Suprapubic skin (tissue), 4 donors: ENCODE data around the gene CPA5. TPM values are rescaled to one million over a fixed set of nuclear protein-coding genes. Genes with fewer than 3 reads are reported as not detected.

Experiments used
- DNase-seq, 2 donors: peaks; one replicate each; pipeline ENCODE4 v3.0.0-alpha.2; 2019; ENCODE audit warnings: low spot score in 2 of 2
- H3K27ac ChIP-seq: fragments of 200-600 bp; sonication (generic); one replicate; pipeline ENCODE4 v1.5.1; 2019
- H3K27me3 ChIP-seq: fragments of 200-600 bp; sonication (generic); one replicate; pipeline ENCODE4 v1.5.1; 2019
- H3K36me3 ChIP-seq: fragments of 200-600 bp; sonication (generic); one replicate; pipeline ENCODE4 v1.5.1; 2019
- H3K4me1 ChIP-seq: fragments of 200-600 bp; sonication (generic); one replicate; pipeline ENCODE4 v1.5.1; 2019
- H3K4me3 ChIP-seq: fragments of 200-600 bp; sonication (generic); one replicate; pipeline ENCODE4 v1.5.1; 2019; ENCODE audit warnings: mild to moderate bottlenecking
- H3K9me3 ChIP-seq: fragments of 200-600 bp; sonication (generic); one replicate; pipeline ENCODE4 v1.5.1; 2019
- EP300 ChIP-seq: sonication (generic); formaldehyde crosslinking; IDR thresholded peaks from one replicate; pipeline ENCODE4 v1.6.1; 2017; ENCODE audit warnings: antibody characterized with exemption
- POLR2A ChIP-seq, 2 donors: fragments of 450-650 bp; IDR thresholded peaks; one replicate each; pipeline ENCODE4 v1.6.1; 2017; ENCODE audit warnings: antibody characterized with exemption in 2 of 2, mild to moderate bottlenecking in 2 of 2, moderate library complexity in 2 of 2
- POLR2AphosphoS5 ChIP-seq, 3 donors: sonication (generic); formaldehyde crosslinking; IDR thresholded peaks; one replicate each; pipeline ENCODE4 v1.6.1; 2017; ENCODE audit warnings: antibody characterized with exemption in 3 of 3
- WGBS: methylation state at CpG from one replicate; pipeline ENCODE4 v1.1.5; 2018; 5-methylcytosine and 5-hydroxymethylcytosine counted together
- total RNA-seq, 4 donors: library from RNA; depleted of rRNA; stranded (reverse); fragments of >200 nt; gene quantifications; one replicate each; pipeline ENCODE4 v1.1.0, GENCODE V29; 2016
- TF ChIP-seq, protein P1 (sequence below), 2 donors: fragments of 200-600 bp in 1 of 2; fragments of 450-650 bp in 1 of 2; sonication (generic) in 1 of 2; IDR thresholded peaks; one replicate each; pipeline ENCODE4 v1.5.1; 2016 to 2019; ENCODE audit warnings: antibody characterized with exemption in 2 of 2, mild to moderate bottlenecking in 1 of 2, moderate library complexity in 1 of 2

The CPA5 gene
- total RNA-seq, 4 donors from 2014 or later, result 0.30 TPM; not detected in 3

DNA sequence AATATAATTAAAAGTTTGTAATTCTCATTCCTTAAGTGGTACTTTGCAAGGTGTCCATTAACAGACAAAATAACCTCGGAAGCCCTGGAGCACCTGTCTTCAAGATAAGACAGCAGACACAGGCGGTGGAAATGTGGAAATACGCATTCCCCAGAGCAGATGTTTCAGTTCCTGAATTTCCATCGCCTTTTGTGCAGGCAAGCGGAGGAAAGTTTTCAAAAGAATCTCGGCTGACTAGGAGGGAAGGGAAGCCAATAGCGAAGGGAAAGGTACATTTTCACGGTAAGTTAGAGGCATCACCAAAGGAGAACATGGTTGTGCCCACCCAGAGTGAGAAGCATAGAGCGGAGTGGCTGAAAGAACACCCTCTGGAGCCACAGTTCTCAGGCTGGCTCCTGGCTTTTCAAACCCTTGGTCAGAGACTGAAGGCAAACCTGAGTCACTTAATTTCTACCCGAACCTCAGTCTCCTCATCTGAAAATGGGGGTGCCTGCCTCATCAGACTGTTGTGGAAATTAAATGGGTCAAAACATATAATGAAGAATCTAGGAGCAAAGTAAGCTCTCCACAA is 49.3 kb downstream of the CPA5 start:
- H3K9me3 ChIP-seq, result no peaks in the 10 kb centered on the region
- H3K36me3 ChIP-seq, result no peaks in the 10 kb centered on the region
- WGBS, result 72% methylated on average over 10 of the region's 10 CpGs
- H3K4me1 ChIP-seq, result peaks cover 20% of the 10 kb centered on the region
- no peak for TF ChIP-seq POLR2AphosphoS5 (IDR thresholded peaks at IDR 0.05)
- TF ChIP-seq, protein P1, sequence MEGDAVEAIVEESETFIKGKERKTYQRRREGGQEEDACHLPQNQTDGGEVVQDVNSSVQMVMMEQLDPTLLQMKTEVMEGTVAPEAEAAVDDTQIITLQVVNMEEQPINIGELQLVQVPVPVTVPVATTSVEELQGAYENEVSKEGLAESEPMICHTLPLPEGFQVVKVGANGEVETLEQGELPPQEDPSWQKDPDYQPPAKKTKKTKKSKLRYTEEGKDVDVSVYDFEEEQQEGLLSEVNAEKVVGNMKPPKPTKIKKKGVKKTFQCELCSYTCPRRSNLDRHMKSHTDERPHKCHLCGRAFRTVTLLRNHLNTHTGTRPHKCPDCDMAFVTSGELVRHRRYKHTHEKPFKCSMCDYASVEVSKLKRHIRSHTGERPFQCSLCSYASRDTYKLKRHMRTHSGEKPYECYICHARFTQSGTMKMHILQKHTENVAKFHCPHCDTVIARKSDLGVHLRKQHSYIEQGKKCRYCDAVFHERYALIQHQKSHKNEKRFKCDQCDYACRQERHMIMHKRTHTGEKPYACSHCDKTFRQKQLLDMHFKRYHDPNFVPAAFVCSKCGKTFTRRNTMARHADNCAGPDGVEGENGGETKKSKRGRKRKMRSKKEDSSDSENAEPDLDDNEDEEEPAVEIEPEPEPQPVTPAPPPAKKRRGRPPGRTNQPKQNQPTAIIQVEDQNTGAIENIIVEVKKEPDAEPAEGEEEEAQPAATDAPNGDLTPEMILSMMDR (IDR thresholded peaks at IDR 0.05), result no peak
- TF ChIP-seq EP300, result no peak
- TF ChIP-seq POLR2A (IDR thresholded peaks at IDR 0.05), result no peak
- H3K27me3 ChIP-seq, result no peaks in the 10 kb centered on the region
- no peak overlapping the region for H3K4me3 ChIP-seq
- no peak for DNase-seq
- H3K27ac ChIP-seq, result no peak overlapping the region

DNA sequence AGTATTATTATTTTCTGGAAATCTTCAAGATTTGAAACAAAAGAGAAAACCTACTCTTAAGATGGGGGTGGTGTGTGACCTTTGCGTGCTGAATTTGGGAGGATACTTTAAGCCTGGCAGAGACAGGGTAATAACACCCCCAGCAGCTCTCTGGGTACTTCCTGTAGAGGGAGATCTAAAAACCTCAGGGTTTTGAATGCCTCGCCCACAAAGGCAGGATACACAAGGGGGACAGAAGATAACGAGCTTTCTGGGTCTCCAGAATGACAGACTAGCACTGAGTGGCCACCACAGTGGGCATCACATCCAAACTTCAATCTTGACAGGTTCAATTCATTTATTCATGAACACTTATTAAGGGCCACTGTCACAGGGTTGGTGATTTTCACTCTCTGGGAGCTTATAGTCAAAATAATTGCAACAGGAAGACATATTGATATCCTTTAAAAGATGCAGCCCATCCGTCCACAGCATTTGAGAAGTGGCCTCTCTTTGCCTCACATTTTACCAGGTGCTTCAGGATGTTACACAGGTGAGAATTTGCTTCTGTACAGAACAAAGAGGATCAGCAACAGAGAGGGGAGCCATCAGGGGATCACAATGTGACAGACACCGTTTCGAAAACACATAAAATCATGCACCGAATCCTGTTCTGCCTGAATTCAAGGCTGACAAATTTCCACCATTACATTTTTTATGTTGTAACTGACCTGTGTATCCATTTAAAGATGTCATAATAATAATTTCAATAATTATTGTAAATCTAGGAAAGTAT is 50.0 kb downstream of the CPA5 start:
- Histone ChIP-seq H3K4me3 (no peak overlapping the region), H3K36me3 (no peaks in the 10 kb centered on the region), H3K9me3 (no peaks in the 10 kb centered on the region), H3K4me1 (peaks cover 20% of the 10 kb centered on the region), H3K27ac (no peak overlapping the region), H3K27me3 (no peaks in the 10 kb centered on the region)
- no peak for DNase-seq
- 82% methylated on average over 7 of the region's 7 CpGs for WGBS
- TF ChIP-seq, protein P1 (IDR thresholded peaks at IDR 0.05), result no peak
- TF ChIP-seq POLR2A (IDR thresholded peaks at IDR 0.05), result no peak
- TF ChIP-seq EP300, result no peak
- TF ChIP-seq POLR2AphosphoS5 (IDR thresholded peaks at IDR 0.05), result no peak

DNA sequence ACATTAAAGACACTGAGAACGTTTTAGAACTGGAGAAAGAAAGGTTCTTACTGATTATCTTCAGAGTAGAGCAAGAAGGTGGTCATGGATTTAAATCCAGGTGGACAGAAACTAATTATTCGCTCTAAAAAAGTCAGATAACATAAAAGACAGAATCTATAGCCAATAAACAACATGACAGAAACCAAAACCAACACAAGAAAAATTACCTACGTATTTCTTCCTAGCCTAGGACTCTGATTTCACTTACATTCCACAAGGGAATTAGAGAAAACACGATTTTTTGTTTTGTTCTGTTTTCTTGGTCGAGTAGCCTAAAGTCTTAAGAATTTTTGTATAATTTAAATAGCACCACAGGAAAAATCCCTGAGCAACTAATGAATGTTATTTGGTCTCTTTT is 50.8 kb downstream of the CPA5 start:
- TF ChIP-seq POLR2AphosphoS5 (IDR thresholded peaks at IDR 0.05) (no peak), POLR2A (IDR thresholded peaks at IDR 0.05) (no peak), EP300 (no peak)
- TF ChIP-seq, protein P1 (IDR thresholded peaks at IDR 0.05), result no peak
- 75% methylated on average over 5 of the region's 5 CpGs for WGBS
- no peak for DNase-seq

DNA sequence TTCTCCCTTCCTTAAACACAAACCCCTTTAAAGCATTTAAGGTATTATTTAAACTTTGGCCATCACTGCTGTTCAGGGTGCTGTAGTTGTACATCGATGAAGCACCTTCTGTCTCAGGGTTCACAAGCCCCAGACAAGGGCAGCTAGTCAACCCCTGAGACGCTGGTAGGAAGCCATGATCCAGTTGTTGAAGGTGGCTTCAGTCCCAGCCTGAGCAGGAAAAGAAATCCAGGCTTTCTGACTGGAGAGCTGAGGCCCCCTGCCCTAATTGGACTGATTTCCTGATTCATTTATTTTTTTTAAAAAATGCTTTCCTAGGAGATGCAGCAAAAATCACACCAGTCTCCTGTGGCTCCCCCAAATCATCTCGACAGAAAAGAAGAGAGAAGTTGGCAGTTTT is 51.5 kb downstream of the CPA5 start:
- DNase-seq, result no peak
- TF ChIP-seq, protein P1 (IDR thresholded peaks at IDR 0.05), result no peak
- TF ChIP-seq POLR2A (IDR thresholded peaks at IDR 0.05) (no peak), POLR2AphosphoS5 (IDR thresholded peaks at IDR 0.05) (no peak), EP300 (no peak)
- Histone ChIP-seq H3K4me1 (peaks cover 26% of the 10 kb centered on the region), H3K36me3 (no peaks in the 10 kb centered on the region), H3K27ac (no peak overlapping the region), H3K4me3 (no peak overlapping the region), H3K27me3 (no peaks in the 10 kb centered on the region), H3K9me3 (no peaks in the 10 kb centered on the region)
- 49% methylated on average over 3 of the region's 3 CpGs for WGBS

More for the DNA sequence above, 50.8 kb downstream of the CPA5 start:
- Histone ChIP-seq H3K4me1 (peaks cover 22% of the 10 kb centered on the region), H3K27ac (no peak overlapping the region), H3K36me3 (no peaks in the 10 kb centered on the region), H3K4me3 (no peak overlapping the region), H3K9me3 (no peaks in the 10 kb centered on the region), H3K27me3 (no peaks in the 10 kb centered on the region)

DNA sequence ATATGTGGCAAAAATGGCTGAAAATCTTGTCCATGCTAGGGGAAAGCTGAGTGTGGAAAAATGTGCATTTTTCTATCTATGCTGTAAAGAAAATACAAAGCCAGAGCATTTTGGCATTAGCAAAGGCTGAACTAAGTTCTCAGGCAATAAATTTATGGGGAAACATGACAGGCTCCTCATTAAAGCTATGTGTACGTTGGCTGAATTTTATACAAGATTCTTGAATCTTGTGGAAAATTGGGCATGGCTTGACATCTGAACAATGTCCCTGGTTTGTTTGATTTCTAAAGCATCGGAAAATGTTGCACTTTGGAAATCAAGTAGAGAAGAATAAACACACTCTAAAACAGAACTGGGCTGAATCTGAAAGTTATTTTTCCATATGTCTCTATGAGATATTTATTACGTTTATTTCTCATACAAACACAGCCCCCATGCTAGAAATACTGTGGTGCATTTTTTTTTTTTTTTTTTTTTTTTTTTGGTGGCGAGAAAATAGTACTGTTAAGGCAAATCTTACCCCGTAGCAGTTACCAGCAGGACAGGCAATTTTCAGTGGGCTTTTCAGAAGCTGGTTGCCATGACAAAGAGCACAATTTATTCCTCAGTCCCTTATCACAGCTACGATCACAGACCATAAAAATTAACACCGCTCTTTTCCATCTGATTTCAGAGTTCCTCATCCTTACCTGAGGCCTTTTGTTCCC is 52.6 kb downstream of the CPA5 start:
- WGBS, result 63% methylated on average over 7 of the region's 7 CpGs
- H3K27ac ChIP-seq, result no peak overlapping the region
- peaks cover 22% of the 10 kb centered on the region for H3K4me1 ChIP-seq
- H3K27me3 ChIP-seq, result no peaks in the 10 kb centered on the region
- no peak overlapping the region for H3K4me3 ChIP-seq
- H3K9me3 ChIP-seq, result no peaks in the 10 kb centered on the region
- no peaks in the 10 kb centered on the region for H3K36me3 ChIP-seq
- TF ChIP-seq, protein P1 (IDR thresholded peaks at IDR 0.05), result no peak
- TF ChIP-seq POLR2AphosphoS5 (IDR thresholded peaks at IDR 0.05) (no peak), EP300 (no peak), POLR2A (IDR thresholded peaks at IDR 0.05) (no peak)
- DNase-seq, result no peak
